ENCODE measurements around the gene IGLL1. TPM values are rescaled to one million over a fixed set of nuclear protein-coding genes. Genes with fewer than 3 reads are reported as not detected.
A peak's percentile ranks its signal among the peaks of the same experiment; 100 is the strongest.
"Not testable (repeated sequence)": the region's sequence is repeated elsewhere in the genome, so short reads cannot be mapped to it uniquely, and the experiment has no call there.

IGLL1 gene
- total RNA-seq, 2 experiments from 2014 or later, result not detected

DNA sequence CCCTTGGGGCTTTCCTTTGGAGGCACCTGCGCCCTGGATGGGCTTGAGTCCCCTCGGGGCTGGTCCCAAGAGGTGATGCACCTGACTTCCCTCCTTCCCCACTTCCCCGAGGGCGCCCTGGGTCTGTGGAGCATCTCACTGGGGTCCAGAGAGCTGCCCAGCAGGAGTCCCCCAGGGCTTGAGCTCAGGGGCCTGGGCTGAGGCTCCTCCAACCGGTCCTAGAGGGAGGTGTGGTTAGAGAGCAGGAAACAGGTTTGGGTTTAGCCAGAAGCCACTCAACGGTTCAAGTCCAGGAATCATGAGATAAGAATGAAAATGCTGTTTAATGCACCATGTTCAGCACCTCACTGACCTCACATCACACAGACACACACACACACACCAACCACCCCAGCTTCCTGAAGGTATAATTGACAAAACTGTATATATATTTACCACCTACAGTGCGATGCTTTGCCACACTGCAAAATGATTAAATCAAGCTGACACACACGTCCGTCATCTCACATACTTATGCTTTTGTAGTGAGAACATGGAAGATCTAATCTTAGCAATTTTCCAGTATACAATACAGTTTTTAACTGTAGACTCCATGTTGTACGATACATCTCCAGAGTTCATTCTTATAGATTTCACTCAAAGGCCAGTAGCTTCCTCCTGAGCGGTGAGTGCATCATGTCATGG, 628 bp upstream of the IGLL1 start:
- no peak overlapping the region for H3K4me3 Mint-ChIP-seq
- H3K9me3 Mint-ChIP-seq (ENCODE audit: insufficient read depth), result no peaks in the 10 kb centered on the region
- H3K36me3 Mint-ChIP-seq (ENCODE audit: low read depth), result no peaks in the 10 kb centered on the region
- peak overlapping the region; percentile 11 for H3K27ac Mint-ChIP-seq
- DNase-seq (peak; percentile 39), ATAC-seq (peak; percentile 48)
- POLR2A ChIA-PET, result no interaction called here
- H3K4me1 Mint-ChIP-seq (ENCODE audit: low read depth), result peaks cover 19% of the 10 kb centered on the region
- CTCF ChIA-PET, result interaction anchor here (1.2 kb wide), 1 partner anchor 314 kb away, joined by 3 read pairs; the partner anchor contains the start of gene MIF
- H3K27me3 Mint-ChIP-seq (ENCODE audit: low read depth), result peaks cover 34% of the 10 kb centered on the region

DNA sequence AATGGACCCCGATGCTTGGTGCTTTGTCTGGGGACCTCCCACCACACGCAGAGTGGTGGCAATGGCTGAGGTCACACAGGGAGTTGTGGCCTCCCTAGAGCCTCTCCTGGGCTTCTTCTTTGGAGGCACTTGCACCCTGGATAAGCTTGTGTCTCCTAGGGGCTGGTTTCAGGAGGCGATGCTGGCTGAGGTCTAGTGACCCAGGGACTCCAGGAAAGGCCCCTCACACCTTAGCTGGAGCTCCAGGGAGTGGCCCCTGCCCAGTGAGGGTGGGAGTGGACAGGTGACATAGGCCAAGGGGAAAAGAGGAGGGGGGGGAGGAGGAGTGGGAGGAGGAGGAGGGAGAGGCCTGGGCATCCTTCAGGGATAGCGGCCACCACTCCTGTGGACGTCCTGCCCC, 810 bp downstream of the IGLL1 start:
- CTCF ChIA-PET, result interaction anchor here (1.2 to 2.1 kb wide), 3 partner anchors 9 to 315 kb away, joined by 3 to 6 read pairs (median 3); partner anchors contain the start of gene MIF
- ATAC-seq (no peak), DNase-seq (no peak)
- Mint-ChIP-seq H3K27ac (no peak overlapping the region), H3K27me3 (ENCODE audit: low read depth) (peaks cover 33% of the 10 kb centered on the region), H3K36me3 (ENCODE audit: low read depth) (no peaks in the 10 kb centered on the region), H3K9me3 (ENCODE audit: insufficient read depth) (no peaks in the 10 kb centered on the region), H3K4me3 (no peak overlapping the region), H3K4me1 (ENCODE audit: low read depth) (peaks cover 19% of the 10 kb centered on the region)
- POLR2A ChIA-PET, result no interaction called here

DNA sequence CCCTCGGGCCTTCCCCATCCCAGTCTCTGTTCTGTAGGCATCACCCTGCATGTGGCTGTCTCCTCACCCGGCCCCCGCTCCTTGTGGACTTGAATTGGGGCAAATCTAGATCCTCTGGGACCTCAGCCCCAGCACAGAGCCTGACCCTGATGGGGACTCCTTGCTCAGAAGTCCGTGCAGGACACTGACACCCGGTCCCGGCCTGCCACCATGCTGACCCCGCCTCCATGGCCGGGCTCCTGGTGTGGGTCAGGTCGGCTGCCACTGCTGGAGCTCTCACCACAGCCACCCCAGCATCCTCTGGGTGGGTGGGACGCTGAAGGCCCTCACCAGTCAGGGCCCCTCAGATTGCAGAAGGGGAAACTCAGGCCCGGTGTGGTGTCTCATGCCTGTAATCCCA, 1.8 kb downstream of the IGLL1 start:
- peaks cover 19% of the 10 kb centered on the region for H3K4me1 Mint-ChIP-seq (ENCODE audit: low read depth)
- POLR2A ChIA-PET, result no interaction called here
- peaks cover 31% of the 10 kb centered on the region for H3K27me3 Mint-ChIP-seq (ENCODE audit: low read depth)
- CTCF ChIA-PET, result interaction anchor here (2.1 kb wide), 1 partner anchor 13 kb away, joined by 6 read pairs; no protein-coding TSS in a partner anchor
- H3K9me3 Mint-ChIP-seq (ENCODE audit: insufficient read depth), result no peaks in the 10 kb centered on the region
- H3K27ac Mint-ChIP-seq, result no peak overlapping the region
- DNase-seq (no peak), ATAC-seq (no peak)
- H3K36me3 Mint-ChIP-seq (ENCODE audit: low read depth), result no peaks in the 10 kb centered on the region
- no peak overlapping the region for H3K4me3 Mint-ChIP-seq

DNA sequence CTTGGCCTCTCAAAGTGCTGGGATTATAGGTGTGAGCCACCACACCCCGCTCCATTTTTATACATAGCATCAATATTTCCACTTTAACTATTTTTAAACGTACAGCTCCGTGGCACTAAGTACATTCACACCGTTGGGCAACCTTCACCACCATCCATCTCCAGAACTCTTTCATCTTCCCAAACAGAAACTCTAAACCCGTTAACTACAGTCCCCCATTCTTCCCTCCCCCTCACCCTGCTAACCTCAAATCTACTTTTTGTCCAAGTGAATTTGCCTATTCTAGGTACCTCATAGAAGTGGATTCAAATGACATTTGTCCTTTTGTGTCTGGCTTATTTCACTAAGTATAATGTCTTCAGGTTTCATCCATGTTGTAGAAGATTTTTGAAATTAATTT, 3.4 kb downstream of the IGLL1 start:
- ATAC-seq, result no peak
- CTCF ChIA-PET, result no interaction called here
- no peaks in the 10 kb centered on the region for H3K9me3 Mint-ChIP-seq (ENCODE audit: insufficient read depth)
- DNase-seq, result no peak
- no peak overlapping the region for H3K4me3 Mint-ChIP-seq
- no peaks in the 10 kb centered on the region for H3K36me3 Mint-ChIP-seq (ENCODE audit: low read depth)
- peaks cover 19% of the 10 kb centered on the region for H3K4me1 Mint-ChIP-seq (ENCODE audit: low read depth)
- POLR2A ChIA-PET, result no interaction called here
- H3K27ac Mint-ChIP-seq, result no peak overlapping the region
- peaks cover 27% of the 10 kb centered on the region for H3K27me3 Mint-ChIP-seq (ENCODE audit: low read depth)

DNA sequence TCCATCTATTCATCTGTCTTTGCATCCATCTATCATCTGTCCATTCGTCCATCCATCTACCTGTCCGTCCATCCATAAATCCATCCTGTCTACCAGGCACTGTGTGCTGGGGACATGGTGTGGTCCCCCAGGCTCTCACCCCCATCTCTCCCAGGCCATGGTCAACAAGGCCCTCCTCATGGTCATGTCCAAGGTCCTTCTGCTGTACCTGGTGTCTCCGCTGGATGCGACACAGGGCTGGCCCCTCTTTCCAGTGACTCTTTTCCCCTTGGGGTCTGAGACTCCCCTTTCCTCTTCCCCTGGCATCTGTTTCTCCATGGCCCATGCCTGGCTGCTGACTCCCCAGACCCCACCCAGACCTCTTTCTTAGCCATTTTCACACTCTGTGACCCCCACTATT, 4.5 kb downstream of the IGLL1 start:
- no peak for DNase-seq
- no peak overlapping the region for H3K27ac Mint-ChIP-seq
- peaks cover 10% of the 10 kb centered on the region for H3K4me1 Mint-ChIP-seq (ENCODE audit: low read depth)
- H3K27me3 Mint-ChIP-seq (ENCODE audit: low read depth), result peaks cover 27% of the 10 kb centered on the region
- ChIA-PET CTCF (no interaction called here), POLR2A (no interaction called here)
- H3K9me3 Mint-ChIP-seq (ENCODE audit: insufficient read depth), result no peaks in the 10 kb centered on the region
- no peaks in the 10 kb centered on the region for H3K36me3 Mint-ChIP-seq (ENCODE audit: low read depth)
- no peak for ATAC-seq
- H3K4me3 Mint-ChIP-seq, result no peak overlapping the region

DNA sequence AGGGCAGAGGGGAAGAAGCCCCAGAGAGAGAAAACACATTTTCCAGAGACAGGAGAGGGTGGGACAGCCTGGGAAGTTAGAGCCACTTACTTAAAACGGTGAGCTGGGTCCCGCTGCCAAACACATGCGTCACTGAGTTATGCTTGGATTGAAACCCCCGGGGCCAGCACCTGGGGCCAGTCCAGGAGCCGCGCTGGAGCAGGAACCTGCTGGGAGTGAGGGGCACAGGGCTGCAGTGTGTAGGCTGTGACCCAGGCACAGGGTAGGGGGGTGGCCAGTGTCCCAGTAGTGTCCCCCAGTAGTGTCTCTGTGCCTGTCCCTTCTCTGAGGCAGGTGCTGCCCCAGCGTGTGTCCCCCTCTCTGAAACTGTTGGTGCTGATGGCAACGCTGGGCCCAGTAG, 5.2 kb downstream of the IGLL1 start:
- ATAC-seq, result no peak
- no peak for DNase-seq
- no peak overlapping the region for H3K4me3 Mint-ChIP-seq
- CTCF ChIA-PET, result no interaction called here
- peaks cover 27% of the 10 kb centered on the region for H3K27me3 Mint-ChIP-seq (ENCODE audit: low read depth)
- no peaks in the 10 kb centered on the region for H3K36me3 Mint-ChIP-seq (ENCODE audit: low read depth)
- POLR2A ChIA-PET, result no interaction called here
- no peak overlapping the region for H3K27ac Mint-ChIP-seq
- H3K9me3 Mint-ChIP-seq (ENCODE audit: insufficient read depth), result no peaks in the 10 kb centered on the region
- peaks cover 6% of the 10 kb centered on the region for H3K4me1 Mint-ChIP-seq (ENCODE audit: low read depth)

DNA sequence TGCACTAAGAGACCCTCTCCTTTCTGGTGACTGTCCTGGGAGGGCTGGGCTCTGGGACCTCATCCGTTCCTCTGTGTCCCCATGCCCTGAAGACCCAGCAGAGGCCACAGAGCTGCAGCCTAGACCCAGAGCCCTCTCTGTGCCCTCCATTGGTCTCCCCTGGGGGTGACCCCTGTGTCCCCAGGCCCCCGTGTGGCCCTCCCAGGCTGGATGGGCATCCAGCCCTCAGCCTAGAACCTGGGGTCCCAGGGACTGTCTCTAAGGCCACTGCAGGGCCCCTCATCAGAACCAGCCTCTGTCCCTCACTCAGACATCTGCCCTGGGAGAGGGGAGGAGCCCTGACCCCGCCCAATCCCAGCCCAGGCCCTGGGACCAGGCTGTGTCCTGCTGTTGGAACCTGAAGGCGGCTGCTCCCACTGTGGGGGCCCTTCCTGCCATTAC, 5.7 kb downstream of the IGLL1 start:
- POLR2A ChIA-PET, result no interaction called here
- no peaks in the 10 kb centered on the region for H3K9me3 Mint-ChIP-seq (ENCODE audit: insufficient read depth)
- CTCF ChIA-PET, result no interaction called here
- H3K27me3 Mint-ChIP-seq (ENCODE audit: low read depth), result peaks cover 27% of the 10 kb centered on the region
- peaks cover 6% of the 10 kb centered on the region for H3K4me1 Mint-ChIP-seq (ENCODE audit: low read depth)
- H3K4me3 Mint-ChIP-seq, result no peak overlapping the region
- DNase-seq, result no peak
- no peak for ATAC-seq
- H3K27ac Mint-ChIP-seq, result no peak overlapping the region
- H3K36me3 Mint-ChIP-seq (ENCODE audit: low read depth), result no peaks in the 10 kb centered on the region

DNA sequence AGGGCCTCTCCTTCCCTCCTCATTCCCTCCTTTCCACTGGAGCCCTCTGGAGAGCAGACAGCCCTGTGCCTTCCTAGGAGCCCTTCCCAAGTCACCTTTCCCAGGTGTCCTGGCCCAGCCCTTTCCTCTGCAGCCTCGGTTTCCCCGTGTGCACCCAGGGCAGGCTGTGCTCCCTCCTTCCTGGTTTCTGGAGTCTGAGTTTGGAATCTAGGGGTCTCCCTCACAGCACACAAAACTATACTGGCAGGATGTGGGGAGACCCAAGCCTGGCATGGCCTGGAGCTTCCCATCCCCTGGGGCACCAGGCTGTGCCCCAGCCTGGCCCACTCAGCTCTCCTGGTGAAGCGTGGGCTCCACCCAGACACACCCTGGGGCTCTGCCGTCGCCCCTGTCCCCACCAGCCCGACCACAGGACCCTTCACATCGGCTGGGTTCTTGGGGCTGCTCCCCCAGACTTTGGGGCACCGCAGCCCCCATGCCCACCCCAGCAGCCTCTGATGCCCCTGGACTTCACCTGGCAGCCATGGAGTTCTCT, 6.3 kb downstream of the IGLL1 start:
- H3K36me3 Mint-ChIP-seq (ENCODE audit: low read depth); DNase-seq; H3K4me3 Mint-ChIP-seq; H3K4me1 Mint-ChIP-seq (ENCODE audit: low read depth); POLR2A ChIA-PET; CTCF ChIA-PET; ATAC-seq; H3K9me3 Mint-ChIP-seq (ENCODE audit: insufficient read depth); H3K27ac Mint-ChIP-seq: not testable (repeated sequence)
- H3K27me3 Mint-ChIP-seq (ENCODE audit: low read depth), result peaks cover 23% of the 10 kb centered on the region

DNA sequence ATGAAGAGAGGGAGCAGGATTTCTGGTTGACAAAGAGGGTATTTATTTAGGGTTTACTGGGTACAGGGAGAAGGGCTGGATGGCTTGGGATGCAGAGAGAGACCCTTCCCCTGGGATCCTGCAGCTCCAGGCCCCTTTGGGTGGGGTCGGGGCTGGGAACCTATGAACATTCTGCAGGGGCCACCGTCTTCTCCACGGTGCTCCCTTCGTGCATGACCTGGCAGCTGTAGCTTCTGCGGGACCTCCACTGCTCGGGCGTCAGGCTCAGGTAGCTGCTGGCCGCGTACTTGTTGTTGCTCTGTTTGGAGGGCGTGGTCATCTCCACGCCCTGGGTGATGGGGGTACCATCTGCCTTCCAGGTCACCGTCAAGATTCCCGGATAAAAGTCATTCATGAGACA, 7.0 kb downstream of the IGLL1 start:
- peaks cover 19% of the 10 kb centered on the region for H3K27me3 Mint-ChIP-seq (ENCODE audit: low read depth)
- POLR2A ChIA-PET; H3K4me3 Mint-ChIP-seq; H3K9me3 Mint-ChIP-seq (ENCODE audit: insufficient read depth); H3K36me3 Mint-ChIP-seq (ENCODE audit: low read depth); DNase-seq; CTCF ChIA-PET; ATAC-seq; H3K27ac Mint-ChIP-seq; H3K4me1 Mint-ChIP-seq (ENCODE audit: low read depth): not testable (repeated sequence)

DNA sequence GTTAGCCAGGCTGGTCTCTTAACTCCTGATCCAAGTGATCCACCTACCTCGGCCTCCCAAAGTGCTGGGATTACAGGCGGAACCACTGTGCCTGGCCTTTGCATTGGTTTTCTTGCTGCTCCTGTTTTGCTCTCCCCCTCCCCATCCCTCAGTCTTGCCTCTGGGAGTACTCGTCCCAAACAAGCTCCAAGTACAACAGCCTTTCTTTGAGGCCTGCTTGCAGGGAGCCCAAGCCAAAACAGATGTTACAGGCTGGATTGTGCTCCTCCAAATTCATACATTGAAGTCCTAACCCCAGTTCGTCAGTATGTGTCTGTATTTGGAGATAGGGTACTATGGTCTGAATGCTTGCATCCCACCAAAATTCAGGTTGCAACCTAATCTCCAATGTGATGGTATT, 8.6 kb downstream of the IGLL1 start:
- ChIA-PET POLR2A (no interaction called here), CTCF (no interaction called here)
- Mint-ChIP-seq H3K9me3 (ENCODE audit: insufficient read depth) (no peaks in the 10 kb centered on the region), H3K4me3 (no peak overlapping the region), H3K36me3 (ENCODE audit: low read depth) (no peaks in the 10 kb centered on the region), H3K27me3 (ENCODE audit: low read depth) (peaks cover 21% of the 10 kb centered on the region), H3K4me1 (ENCODE audit: low read depth) (peaks cover 2% of the 10 kb centered on the region), H3K27ac (no peak overlapping the region)
- DNase-seq, result no peak
- ATAC-seq, result no peak

DNA sequence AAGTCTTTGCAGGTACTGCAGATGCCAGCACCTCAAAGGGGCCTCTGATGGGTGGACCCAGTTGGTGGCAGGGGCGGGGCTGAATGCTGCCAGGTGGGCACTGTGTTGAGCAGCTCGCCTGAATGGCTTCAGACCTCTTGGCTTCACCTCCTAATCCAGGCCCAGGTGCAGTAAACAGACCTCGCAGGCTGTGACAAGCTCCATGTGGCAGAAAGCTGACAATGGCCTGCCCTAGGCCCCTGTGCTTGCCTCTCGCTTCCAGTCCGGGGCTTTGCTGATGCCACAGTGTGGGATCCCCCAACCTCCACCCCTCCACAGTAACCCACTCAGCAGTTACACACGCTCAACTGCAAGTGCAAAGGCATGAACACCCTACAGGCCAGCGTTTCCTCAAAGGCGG, 9.4 kb downstream of the IGLL1 start:
- peaks cover 17% of the 10 kb centered on the region for H3K27me3 Mint-ChIP-seq (ENCODE audit: low read depth)
- H3K9me3 Mint-ChIP-seq (ENCODE audit: insufficient read depth), result no peaks in the 10 kb centered on the region
- no peak overlapping the region for H3K4me3 Mint-ChIP-seq
- H3K36me3 Mint-ChIP-seq (ENCODE audit: low read depth), result no peaks in the 10 kb centered on the region
- peaks cover 4% of the 10 kb centered on the region for H3K4me1 Mint-ChIP-seq (ENCODE audit: low read depth)
- DNase-seq (no peak), ATAC-seq (no peak)
- ChIA-PET CTCF (no interaction called here), POLR2A (no interaction called here)
- H3K27ac Mint-ChIP-seq, result no peak overlapping the region

DNA sequence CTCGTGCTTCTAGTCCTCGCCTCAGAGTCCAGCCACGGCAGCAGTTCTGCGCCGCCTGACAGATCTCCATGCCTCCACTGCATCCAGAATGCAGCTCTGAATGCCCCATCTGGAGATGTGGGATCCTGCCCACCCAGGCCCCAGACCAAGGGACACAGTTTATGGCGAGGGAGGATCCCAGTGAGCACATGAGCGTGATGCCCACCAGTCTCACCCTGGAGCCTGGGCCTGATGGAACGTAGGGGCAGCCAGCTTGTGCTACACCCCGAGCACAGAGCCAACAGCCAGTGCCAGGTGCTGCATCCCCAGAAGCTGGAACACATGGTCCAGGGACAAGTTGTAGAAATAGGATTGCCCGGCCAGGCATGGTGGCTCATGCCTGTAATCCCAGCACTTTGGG, 10.4 kb downstream of the IGLL1 start:
- Mint-ChIP-seq H3K4me1 (ENCODE audit: low read depth) (peaks cover 8% of the 10 kb centered on the region), H3K9me3 (ENCODE audit: insufficient read depth) (no peaks in the 10 kb centered on the region), H3K36me3 (ENCODE audit: low read depth) (no peaks in the 10 kb centered on the region), H3K4me3 (no peak overlapping the region), H3K27ac (no peak overlapping the region), H3K27me3 (ENCODE audit: low read depth) (peaks cover 21% of the 10 kb centered on the region)
- DNase-seq (no peak), ATAC-seq (no peak)
- ChIA-PET POLR2A (no interaction called here), CTCF (no interaction called here)

DNA sequence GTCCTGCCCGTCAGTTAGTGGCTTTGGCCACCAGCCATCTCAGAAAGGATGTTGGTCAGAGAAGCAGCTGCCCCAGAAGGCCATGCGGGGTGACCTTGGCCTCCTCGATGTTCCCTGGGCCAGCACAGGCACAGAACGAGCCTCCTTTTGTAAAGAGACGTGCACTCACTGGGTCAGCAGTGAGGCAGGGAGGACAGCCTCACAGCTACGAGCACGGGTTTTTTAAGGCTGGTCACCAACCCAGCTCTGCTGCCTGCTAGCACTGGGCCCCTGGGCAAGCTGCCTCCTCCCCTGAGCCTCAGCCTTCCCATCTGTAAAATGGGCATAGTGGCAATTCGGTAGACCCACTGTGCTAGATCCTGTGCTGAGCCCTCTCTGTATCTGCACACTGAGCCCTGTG, 10.8 kb downstream of the IGLL1 start:
- ATAC-seq (no peak), DNase-seq (no peak)
- CTCF ChIA-PET, result no interaction called here
- Mint-ChIP-seq H3K27me3 (ENCODE audit: low read depth) (peaks cover 26% of the 10 kb centered on the region), H3K4me3 (no peak overlapping the region), H3K9me3 (ENCODE audit: insufficient read depth) (no peaks in the 10 kb centered on the region), H3K4me1 (ENCODE audit: low read depth) (peaks cover 8% of the 10 kb centered on the region), H3K36me3 (ENCODE audit: low read depth) (no peaks in the 10 kb centered on the region), H3K27ac (no peak overlapping the region)
- POLR2A ChIA-PET, result no interaction called here
